NCI-H748 treated with DMSO at 0.1 percent for 48 hours (cell line): ENCODE measurements around the gene SLC22A4.

Experiments used
- DNase-seq: peaks from one replicate; lab custom pipeline; 2025; lab: John Stamatoyannopoulos, UW

The SLC22A4 gene

DNA sequence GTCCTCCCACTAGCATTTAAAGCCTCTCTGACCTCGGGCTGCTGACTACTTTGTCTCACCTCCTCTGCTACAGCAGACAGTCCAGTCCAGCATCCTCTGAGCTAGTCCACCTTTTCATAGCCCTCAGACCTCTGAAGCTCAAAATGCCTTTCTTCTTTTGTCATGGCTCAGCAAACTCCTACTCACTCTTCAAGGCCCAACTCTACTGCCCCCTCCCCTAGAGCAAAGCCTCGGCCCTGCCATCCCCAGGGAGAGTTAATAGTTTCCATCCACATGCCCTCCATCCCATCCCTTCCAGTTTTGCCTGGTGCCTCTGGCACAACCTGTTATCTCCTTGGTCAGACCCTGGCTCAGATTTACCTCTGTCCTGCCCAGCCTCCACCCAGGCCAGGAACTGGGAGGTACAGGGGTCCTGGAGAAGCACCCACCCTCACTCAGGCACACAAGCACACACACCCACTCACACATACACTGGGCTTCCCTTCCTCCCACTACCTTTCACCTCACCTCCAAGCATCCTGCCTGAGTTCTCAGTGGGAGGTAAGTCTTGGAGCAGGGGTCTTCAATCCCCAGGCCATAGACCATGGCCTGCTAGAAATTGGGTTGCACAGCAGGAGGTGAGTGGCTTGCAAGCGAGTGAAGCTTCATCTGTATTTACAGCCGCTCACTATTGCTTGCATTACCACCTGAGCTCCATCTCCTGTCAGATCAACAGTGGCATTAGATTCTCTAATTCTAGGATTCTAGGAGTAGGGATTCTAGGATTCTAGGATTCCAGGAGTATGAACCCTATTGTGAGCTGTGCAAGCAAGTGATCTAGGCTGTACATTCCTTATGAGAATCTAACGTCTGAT lies 18.6 kb upstream of the SLC22A4 start:
- no peak for DNase-seq

DNA sequence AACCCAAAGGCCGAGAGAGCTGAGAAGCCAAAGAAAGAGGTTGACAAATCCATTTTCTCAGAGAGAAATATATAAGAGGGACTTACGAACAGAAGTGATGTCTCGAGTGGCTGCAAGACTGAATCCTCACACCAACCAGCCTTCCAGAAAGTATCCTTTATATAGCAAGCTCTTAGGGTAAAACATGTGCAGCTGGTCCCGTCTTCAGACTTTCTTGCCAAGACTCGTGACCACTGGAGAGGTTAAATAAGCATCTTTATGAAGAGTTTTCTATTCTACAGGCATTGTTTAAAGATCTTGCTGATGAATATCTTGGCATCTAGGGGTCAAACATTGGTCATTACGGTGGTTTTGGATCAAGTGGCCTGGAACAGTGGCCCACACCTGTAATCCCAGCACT lies 16.9 kb upstream of the SLC22A4 start:
- no peak for DNase-seq

- no peak for DNase-seq
Measured at GRCh38 chr5:132277971-132278853, 16.0 kb upstream of the SLC22A4 start.

DNA sequence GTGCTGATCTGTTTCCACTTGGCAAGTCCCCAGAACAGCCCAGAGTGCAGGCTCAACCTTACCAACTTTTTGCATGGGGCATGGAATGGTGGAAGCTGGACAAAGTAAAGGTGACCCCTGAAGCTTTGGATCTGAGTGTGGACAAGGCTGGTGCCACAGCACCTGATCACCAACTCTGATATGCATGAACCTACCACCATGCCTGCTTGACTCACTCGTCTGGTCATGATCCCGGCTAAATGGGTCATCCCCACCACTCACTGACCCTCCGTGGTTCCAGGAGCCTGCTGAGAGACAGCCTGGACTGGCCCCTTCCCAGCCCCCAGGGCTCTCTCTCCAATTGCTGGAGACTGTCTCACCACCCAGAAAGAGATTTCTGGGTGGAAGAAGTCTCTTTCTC lies 14.4 kb upstream of the SLC22A4 start:
- no peak for DNase-seq

- no peak for DNase-seq
Measured at GRCh38 chr5:132280371-132281240, 13.6 kb upstream of the SLC22A4 start.

GRCh38 chr5:132281856-132282614 lies 12.2 kb upstream of the SLC22A4 start:
- DNase-seq: no peak

DNA sequence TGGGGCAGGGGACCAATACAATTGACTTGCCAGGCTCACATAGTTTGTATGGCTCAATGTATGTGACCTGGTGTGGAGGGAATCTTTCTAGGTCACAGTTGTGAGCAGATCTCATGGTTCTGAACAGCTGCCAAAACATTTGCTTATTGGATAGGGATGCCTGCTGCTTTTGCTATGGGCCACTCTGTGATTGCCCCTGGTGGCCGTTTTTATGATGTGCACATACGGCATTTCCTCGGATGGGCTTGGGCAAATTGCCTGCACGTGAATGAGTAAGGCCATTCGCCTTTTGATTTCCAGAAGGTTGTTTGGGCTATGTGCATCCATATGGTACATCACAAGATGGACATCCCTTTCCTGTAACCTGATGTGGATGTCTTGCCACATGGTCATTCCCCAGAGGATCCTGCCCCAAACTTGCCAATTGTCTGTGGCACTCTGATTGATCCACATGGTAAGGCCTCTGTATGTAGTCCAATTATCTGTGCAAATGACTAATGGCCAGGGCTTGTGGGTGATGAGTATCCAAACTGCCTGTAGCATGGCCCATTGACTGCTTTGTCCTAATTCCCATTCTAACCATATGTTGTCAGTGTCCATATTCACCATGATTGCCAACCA lies 10.7 kb upstream of the SLC22A4 start:
- no peak for DNase-seq

GRCh38 chr5:132289097-132289496 lies 5.1 kb upstream of the SLC22A4 start:
- DNase-seq: no peak

GRCh38 chr5:132291026-132291425 lies 3.2 kb upstream of the SLC22A4 start:
- no peak for DNase-seq

DNA sequence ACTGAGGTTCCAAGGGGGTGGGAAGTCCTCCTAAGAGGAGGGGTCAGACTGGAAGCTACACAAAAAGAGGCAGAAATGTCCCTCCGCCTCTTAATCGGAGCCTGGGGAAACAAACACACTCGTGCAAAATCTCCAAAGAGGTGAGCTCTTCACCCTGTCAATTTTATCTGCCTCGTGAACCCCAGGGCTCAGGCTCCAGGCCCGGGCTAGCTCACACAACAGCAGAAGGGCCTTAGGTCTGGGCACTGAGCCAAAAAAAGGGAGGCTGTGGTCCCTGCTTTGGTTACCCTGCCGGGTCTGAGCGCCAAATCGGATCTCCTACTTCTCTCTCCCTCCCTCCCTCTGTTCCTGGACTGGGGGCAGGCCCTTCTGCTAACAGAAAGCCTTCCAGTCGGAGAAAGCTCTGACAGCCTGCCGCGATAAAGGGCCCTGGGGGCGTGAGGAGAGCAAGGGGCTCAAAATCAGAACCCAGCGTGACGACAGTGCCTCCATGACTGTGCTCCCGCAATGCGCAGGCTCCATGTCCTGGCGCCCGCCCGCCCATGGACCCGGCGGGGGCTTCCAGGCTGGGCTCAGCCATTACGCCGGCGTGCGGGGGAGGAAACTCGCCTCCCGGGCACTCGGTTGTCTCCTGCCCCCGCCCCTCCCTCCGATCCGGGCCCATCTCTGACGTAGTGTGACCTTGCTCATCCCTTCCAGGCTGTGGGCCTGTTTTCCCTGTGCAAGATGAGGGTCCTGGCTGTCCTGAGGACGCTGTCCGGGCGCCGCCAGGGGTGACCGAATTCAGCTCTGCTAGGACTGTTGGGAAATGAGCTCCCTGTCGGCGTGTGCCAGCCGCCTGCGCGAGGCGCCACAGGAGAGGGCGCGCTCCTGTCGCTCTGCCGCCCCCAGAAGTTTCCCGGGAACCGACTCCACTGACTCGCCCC lies 865 bp upstream of the SLC22A4 start:
- DNase-seq: peak; percentile 92

GRCh38 chr5:132294728-132295504 lies 722 bp downstream of the SLC22A4 start:
- no peak for DNase-seq

DNA sequence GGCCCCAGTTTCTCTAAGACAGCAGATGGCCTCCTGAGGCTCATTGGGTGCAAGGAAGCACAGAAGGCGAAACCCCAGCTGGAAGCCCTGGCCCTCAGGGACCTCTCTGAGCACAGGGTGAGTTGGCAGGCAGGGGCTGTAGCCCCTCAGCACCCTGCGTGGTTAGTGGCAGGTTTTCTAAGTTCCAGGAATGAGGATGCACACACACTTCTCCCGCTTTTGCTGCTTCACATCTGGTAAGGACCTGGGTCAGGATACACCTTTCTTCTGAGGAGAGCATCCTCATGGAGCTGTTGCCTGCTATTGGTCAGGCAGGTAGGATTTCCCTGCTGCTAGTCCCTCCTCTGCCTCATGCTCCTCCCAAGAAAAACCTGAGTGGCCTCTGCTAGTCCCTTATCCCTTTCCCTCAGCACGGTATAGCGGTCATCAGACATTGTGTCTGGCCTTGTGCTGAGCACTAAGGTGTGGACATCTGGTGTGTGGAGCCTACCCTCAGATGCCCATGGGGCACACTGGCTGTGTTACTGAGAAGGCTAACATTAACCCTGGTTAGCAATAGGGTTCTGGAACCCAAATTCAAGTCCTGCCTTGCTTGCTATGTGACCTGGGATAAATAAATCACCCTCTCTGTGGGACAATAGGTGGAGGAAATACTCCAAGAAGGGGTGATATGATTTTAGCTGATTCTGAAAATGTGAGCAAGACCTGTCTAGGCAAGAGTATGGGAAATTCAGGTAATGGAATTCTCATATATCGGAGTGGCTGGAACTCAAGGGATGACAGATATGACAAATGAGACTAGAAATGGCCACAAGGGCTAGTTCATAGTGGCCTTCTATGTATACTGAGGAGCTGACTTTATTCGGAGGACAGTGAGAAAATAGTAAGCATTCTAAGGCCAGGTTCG lies 1.6 kb downstream of the SLC22A4 start:
- no peak for DNase-seq

- DNase-seq: no peak
Measured at GRCh38 chr5:132296412-132297016, 2.3 kb downstream of the SLC22A4 start.

DNA sequence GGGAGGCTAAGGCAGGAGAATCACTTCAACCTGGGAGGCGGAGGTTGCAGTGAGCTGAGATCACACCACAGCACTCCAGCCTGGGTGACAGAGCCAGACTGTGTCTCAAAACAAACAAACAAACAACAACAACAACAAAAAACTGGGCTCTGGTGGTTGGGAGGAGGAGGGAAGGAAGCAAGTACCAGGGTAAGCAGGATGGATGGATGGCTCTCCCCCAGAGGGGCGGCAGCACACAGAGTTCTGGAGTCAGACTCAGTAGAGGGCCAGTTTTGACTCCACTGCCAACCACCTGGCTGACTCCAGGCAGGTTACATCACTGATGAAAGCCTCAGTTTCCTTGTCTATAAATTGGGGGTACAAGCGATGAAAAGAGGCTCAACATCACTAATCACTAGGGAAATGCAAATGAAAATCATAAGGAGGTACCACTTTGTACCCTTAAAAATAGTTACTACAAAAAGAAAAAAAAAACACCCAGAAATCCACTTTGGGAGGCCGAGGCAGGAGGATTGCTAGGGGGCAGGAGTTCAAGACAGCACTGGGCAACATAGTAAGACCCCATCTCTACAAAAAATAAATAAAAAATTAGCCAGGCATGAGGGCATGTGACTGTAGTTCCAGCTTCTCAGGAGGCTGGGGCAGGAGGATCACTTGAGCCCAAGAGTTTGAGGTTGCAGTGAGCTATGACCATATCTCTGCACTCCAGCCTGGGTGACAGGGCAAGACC lies 3.2 kb downstream of the SLC22A4 start:
- no peak for DNase-seq

- no peak for DNase-seq
Measured at GRCh38 chr5:132298298-132299212, 4.4 kb downstream of the SLC22A4 start.

DNA sequence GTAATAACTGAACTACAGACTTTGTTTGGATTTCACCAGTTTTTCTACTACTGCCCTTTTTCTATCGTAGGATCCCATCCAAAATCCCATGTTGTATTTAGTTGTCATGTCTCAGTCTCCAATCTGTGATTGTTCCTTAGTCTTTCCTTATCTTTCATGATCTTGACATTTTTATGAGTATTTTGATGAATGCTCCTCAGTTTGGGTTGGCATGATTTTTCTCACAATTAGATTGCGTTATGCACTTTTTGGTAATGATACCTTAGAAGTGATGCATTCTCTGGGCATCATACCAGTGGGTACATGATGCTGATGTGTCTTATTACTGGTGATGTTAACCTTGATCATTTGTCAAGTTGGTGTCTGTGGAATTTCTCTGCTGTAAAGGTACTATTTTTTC lies 5.7 kb downstream of the SLC22A4 start:
- DNase-seq: no peak
